ENCODE results near the gene TCOF1. TPM values are rescaled to one million over a fixed set of nuclear protein-coding genes. Genes with fewer than 3 reads are reported as not detected.

Gene TCOF1
- total RNA-seq, 4 donors from 2014 or later, result 19.4 to 85.0 (median 28.2) TPM

GRCh38 chr5:150389531-150390266, 32.2 kb downstream of the TCOF1 start:
- H3K4me3 ChIP-seq, result no peak overlapping the region
- H3K4me1 ChIP-seq, result no peaks in the 10 kb centered on the region
- no peaks in the 10 kb centered on the region for H3K9me3 ChIP-seq
- no peak for DNase-seq
- TF ChIP-seq CTCF (IDR thresholded peaks at IDR 0.05) (no peak), POLR2A (IDR thresholded peaks at IDR 0.05) (no peak)
- no peak overlapping the region for H3K27ac ChIP-seq
- peaks cover 0 to 85% (median 0%) of the 10 kb centered on the region in 3 donors for H3K36me3 ChIP-seq
- H3K27me3 ChIP-seq, result no peaks in the 10 kb centered on the region

GRCh38 chr5:150391064-150391834, 33.8 kb downstream of the TCOF1 start:
- Histone ChIP-seq H3K4me1 (no peaks in the 10 kb centered on the region), H3K27ac (no peak overlapping the region), H3K9me3 (no peaks in the 10 kb centered on the region), H3K36me3 (peaks cover 0 to 86% (median 0%) of the 10 kb centered on the region in 3 donors), H3K27me3 (no peaks in the 10 kb centered on the region), H3K4me3 (no peak overlapping the region)
- TF ChIP-seq POLR2A (IDR thresholded peaks at IDR 0.05), result no peak
- TF ChIP-seq CTCF (IDR thresholded peaks at IDR 0.05), result no peak
- no peak for DNase-seq

- Histone ChIP-seq H3K36me3 (peaks cover 0 to 86% (median 0%) of the 10 kb centered on the region in 3 donors), H3K27me3 (no peaks in the 10 kb centered on the region), H3K27ac (no peak overlapping the region), H3K9me3 (no peaks in the 10 kb centered on the region), H3K4me1 (no peaks in the 10 kb centered on the region), H3K4me3 (no peak overlapping the region)
- no peak for DNase-seq
- no peak for TF ChIP-seq POLR2A (IDR thresholded peaks at IDR 0.05)
- TF ChIP-seq CTCF (IDR thresholded peaks at IDR 0.05), result no peak
Measured at GRCh38 chr5:150391986-150392385, 34.5 kb downstream of the TCOF1 start.

GRCh38 chr5:150392680-150393079, 35.2 kb downstream of the TCOF1 start:
- TF ChIP-seq CTCF (IDR thresholded peaks at IDR 0.05) (no peak), POLR2A (IDR thresholded peaks at IDR 0.05) (no peak)
- Histone ChIP-seq H3K36me3 (peaks cover 0 to 85% (median 0%) of the 10 kb centered on the region in 3 donors), H3K27ac (no peak overlapping the region), H3K27me3 (no peaks in the 10 kb centered on the region), H3K9me3 (no peaks in the 10 kb centered on the region), H3K4me3 (no peak overlapping the region), H3K4me1 (no peaks in the 10 kb centered on the region)
- DNase-seq, result no peak

- H3K4me3 ChIP-seq, result no peak overlapping the region
- no peaks in the 10 kb centered on the region for H3K9me3 ChIP-seq
- DNase-seq, result no peak
- TF ChIP-seq CTCF (IDR thresholded peaks at IDR 0.05), result no peak
- no peak for TF ChIP-seq POLR2A (IDR thresholded peaks at IDR 0.05)
- H3K4me1 ChIP-seq, result no peaks in the 10 kb centered on the region
- H3K36me3 ChIP-seq, result peaks cover 0 to 85% (median 0%) of the 10 kb centered on the region in 3 donors
- H3K27me3 ChIP-seq, result no peaks in the 10 kb centered on the region
- H3K27ac ChIP-seq, result no peak overlapping the region
Measured at GRCh38 chr5:150393096-150393645, 35.7 kb downstream of the TCOF1 start.
